Neural cell (in vitro differentiated cells): ENCODE data around the gene GSS. TPM values are rescaled to one million over a fixed set of nuclear protein-coding genes. Genes with fewer than 3 reads are reported as not detected.

Experiments
- H2AFZ ChIP-seq: fragments of 200-600, 300-800 bp; sonication (generic), shearing (Covaris generic); 2 replicates; pipeline ENCODE4 v1.6.0; 2014; ENCODE audit warnings: low read depth, mild to moderate bottlenecking, antibody characterized with exemption, low read length, moderate library complexity
- H3F3A ChIP-seq: fragments of 200-600 bp; shearing (Covaris generic); 2 replicates; pipeline ENCODE4 v1.6.1; 2016; ENCODE audit warnings: mild to moderate bottlenecking, moderate library complexity, mixed read lengths, antibody characterized with exemption, low read length; ENCODE audit not compliant: insufficient read depth, poor library complexity, severe bottlenecking
- H3K27ac ChIP-seq: fragments of 200-600, 300-800 bp; sonication (generic), shearing (Covaris generic); 2 replicates; pipeline ENCODE4 v1.5.1; 2014; ENCODE audit warnings: mild to moderate bottlenecking, low read length, moderate library complexity
- H3K27me3 ChIP-seq: fragments of 300-800, 200-600 bp; sonication (generic), shearing (Covaris generic); 2 replicates; pipeline ENCODE4 v1.6.0; 2014; ENCODE audit warnings: mild to moderate bottlenecking, low read depth, low read length, moderate library complexity; ENCODE audit not compliant: insufficient read depth
- H3K36me3 ChIP-seq: fragments of 300-800, 200-600 bp; sonication (generic), shearing (Covaris generic); 2 replicates; pipeline ENCODE4 v1.5.1; 2014; ENCODE audit warnings: mild to moderate bottlenecking, antibody characterized with exemption, low read length, moderate library complexity; ENCODE audit not compliant: insufficient read depth
- H3K4me2 ChIP-seq: fragments of 300-800, 200-600 bp; sonication (generic), shearing (Covaris generic); 2 replicates; pipeline ENCODE4 v1.6.0; 2014; ENCODE audit warnings: mild to moderate bottlenecking, low read length
- H3K4me3 ChIP-seq: fragments of 300-800, 200-600 bp; sonication (generic), shearing (Covaris generic); 2 replicates; pipeline ENCODE4 v1.5.1; 2014; ENCODE audit warnings: mild to moderate bottlenecking, low read length, moderate library complexity
- H3K79me2 ChIP-seq: fragments of 200-600 bp; shearing (Covaris generic); replicated peaks from 2 replicates; pipeline ENCODE4 v1.6.0; 2014; ENCODE audit warnings: mild to moderate bottlenecking, low read length, moderate library complexity; ENCODE audit not compliant: insufficient read depth
- H3K9ac ChIP-seq: fragments of 300-800, 200-600 bp; sonication (generic), shearing (Covaris generic); 2 replicates; pipeline ENCODE4 v1.6.1; 2016; ENCODE audit warnings: mild to moderate bottlenecking, low read length, mixed read lengths
- H3K9me2 ChIP-seq: fragments of 200-600 bp; shearing (Covaris generic); 2 replicates; pipeline ENCODE4 v1.6.1; 2016; ENCODE audit warnings: mild to moderate bottlenecking, low read length, mixed read lengths; ENCODE audit not compliant: insufficient read depth
- H3K9me3 ChIP-seq: fragments of 200-600, 300-800 bp; sonication (generic), shearing (Covaris generic); 2 replicates; pipeline ENCODE4 v1.6.1; 2016; ENCODE audit warnings: mild to moderate bottlenecking, mixed run types, low read length, moderate library complexity, mixed read lengths
- H4K20me1 ChIP-seq: fragments of 200-600 bp; shearing (Covaris generic); 2 replicates; pipeline ENCODE4 v1.6.1; 2016; ENCODE audit warnings: mild to moderate bottlenecking, mixed run types; ENCODE audit not compliant: insufficient read depth
- CTCF ChIP-seq: fragments of 450-650 bp; IDR thresholded peaks from 2 replicates; pipeline ENCODE4 v1.5.1; 2014; ENCODE audit warnings: antibody characterized with exemption, mild to moderate bottlenecking, moderate library complexity; ENCODE audit not compliant: poor library complexity, severe bottlenecking
- EP300 ChIP-seq: fragments of 450-650 bp; conservative IDR thresholded peaks from 2 replicates; pipeline ENCODE4 v1.6.1; 2014; ENCODE audit warnings: antibody characterized with exemption, mild to moderate bottlenecking, moderate library complexity; ENCODE audit not compliant: poor library complexity, severe bottlenecking
- EZH2 ChIP-seq: fragments of 200-600, 300-800 bp; shearing (Covaris generic), sonication (generic); IDR thresholded peaks from 2 replicates; pipeline ENCODE4 v1.6.1; 2014; ENCODE audit warnings: antibody characterized with exemption, low read length, borderline replicate concordance, mild to moderate bottlenecking; ENCODE audit not compliant: insufficient read depth, poor library complexity, severe bottlenecking
- MXI1 ChIP-seq: fragments of 450-650 bp; conservative IDR thresholded peaks from 2 replicates; pipeline ENCODE4 v1.6.1; 2014; ENCODE audit warnings: antibody characterized with exemption, mild to moderate bottlenecking; ENCODE audit not compliant: poor library complexity, severe bottlenecking
- POLR2AphosphoS5 ChIP-seq: IDR thresholded peaks from 2 replicates; pipeline ENCODE4 v1.6.1; 2012
- RAD21 ChIP-seq: fragments of 450-650 bp; conservative IDR thresholded peaks from 2 replicates; pipeline ENCODE4 v1.6.1; 2014; ENCODE audit warnings: antibody characterized with exemption, mild to moderate bottlenecking, moderate library complexity
- REST ChIP-seq: IDR thresholded peaks from 2 replicates; pipeline ENCODE4 v1.6.1; 2012; ENCODE audit warnings: borderline replicate concordance
- SMC3 ChIP-seq: fragments of 450-650 bp; conservative IDR thresholded peaks from 2 replicates; pipeline ENCODE4 v1.6.1; 2014; ENCODE audit warnings: antibody characterized with exemption, mild to moderate bottlenecking, moderate library complexity; ENCODE audit not compliant: poor library complexity
- TAF1 ChIP-seq: IDR thresholded peaks from 2 replicates; pipeline ENCODE4 v1.6.1; 2012; ENCODE audit warnings: low read depth
- polyA plus RNA-seq: library from polyadenylated mRNA; depleted of rRNA; stranded (reverse); fragments of >200 nt; gene quantifications from 2 replicates; pipeline ENCODE4 v1.2.3, GENCODE V29; 2014

GSS gene
- polyA plus RNA-seq, 1 donor from 2014 or later, result 173 TPM

GRCh38 chr20:34947336-34947735 lies 8.3 kb downstream of the GSS start:
- Histone ChIP-seq H3K4me2 (no peak overlapping the region), H3K36me3 (peaks cover 4% of the 10 kb centered on the region), H3K27ac (no peak overlapping the region), H3K79me2 (no peaks in the 10 kb centered on the region), H3F3A (no peaks in the 10 kb centered on the region), H2AFZ (no peak overlapping the region), H3K9ac (no peak overlapping the region), H4K20me1 (no peaks in the 10 kb centered on the region), H3K27me3 (no peaks in the 10 kb centered on the region), H3K4me3 (no peak overlapping the region), H3K9me3 (no peaks in the 10 kb centered on the region), H3K9me2 (no peaks in the 10 kb centered on the region)
- TF ChIP-seq EZH2 (no peak), EP300 (no peak), SMC3 (no peak), REST (no peak), MXI1 (no peak), POLR2AphosphoS5 (no peak), TAF1 (no peak), CTCF (no peak), RAD21 (no peak)

- TF ChIP-seq POLR2AphosphoS5 (no peak), EP300 (no peak)
- H3K9me3 ChIP-seq, result no peaks in the 10 kb centered on the region
- no peak overlapping the region for H3K9ac ChIP-seq
- H3K79me2 ChIP-seq, result no peaks in the 10 kb centered on the region
- no peak overlapping the region for H3K27ac ChIP-seq
- no peaks in the 10 kb centered on the region for H3F3A ChIP-seq
- H3K36me3 ChIP-seq, result peaks cover 5% of the 10 kb centered on the region
- H3K4me2 ChIP-seq, result no peak overlapping the region
- H2AFZ ChIP-seq, result no peak overlapping the region
- no peaks in the 10 kb centered on the region for H3K9me2 ChIP-seq
- no peaks in the 10 kb centered on the region for H4K20me1 ChIP-seq
- no peak overlapping the region for H3K4me3 ChIP-seq
- H3K27me3 ChIP-seq, result no peaks in the 10 kb centered on the region
Observed at GRCh38 chr20:34946661-34947060, 8.9 kb downstream of the GSS start.
